PC-9 (cell line): ENCODE measurements around the gene CEACAM8. TPM values are rescaled to one million over a fixed set of nuclear protein-coding genes. Genes with fewer than 3 reads are reported as not detected.

Experiments used
- BruUV-seq: library from RNA; stranded (reverse); fragments of 400-500 nt; replicated peaks from 2 replicates; lab custom pipeline; 2021; lab: Mats Ljungman, UMichigan
- CTCF ChIA-PET: fragments of 300-600 bp; sonication (Branson Sonifier 250); formaldehyde crosslinking; loops from one replicate; lab custom pipeline; 2022; ENCODE audit warnings: antibody characterized with exemption; lab: Charles Lee
- POLR2A ChIA-PET: fragments of 300-600 bp; sonication (Branson Sonifier 250); formaldehyde crosslinking; loops from one replicate; lab custom pipeline; 2022; ENCODE audit warnings: antibody characterized with exemption; ENCODE audit not compliant: unreplicated experiment; lab: Charles Lee
- DNase-seq, 2 experiments: peaks; one replicate each; pipeline versions ENCODE4 v3.0.0 to v3.0.0-alpha.2; 2015 to 2022; ENCODE audit warnings: mixed read lengths in 1 of 2
- H2AFZ ChIP-seq: fragments of 200-600 bp; sonication (generic); 2 replicates; pipeline ENCODE4 v1.8.1; 2017; ENCODE audit warnings: antibody characterized with exemption
- H3F3A ChIP-seq: fragments of 200-600 bp; sonication (generic); 2 replicates; pipeline ENCODE4 v1.8.1; 2017; ENCODE audit warnings: antibody characterized with exemption, mild to moderate bottlenecking, low read depth; ENCODE audit not compliant: insufficient read depth
- H3K27ac ChIP-seq: fragments of 200-600 bp; sonication (generic); 2 replicates; pipeline ENCODE4 v1.6.1; 2016; ENCODE audit warnings: mixed run types
- H3K27me3 ChIP-seq: fragments of 200-600 bp; sonication (generic); 2 replicates; pipeline ENCODE4 v1.6.1; 2016; ENCODE audit warnings: low read depth, mixed run types; ENCODE audit not compliant: insufficient read depth
- H3K36me3 ChIP-seq: fragments of 200-600 bp; sonication (generic); 2 replicates; pipeline ENCODE4 v1.6.1; 2016; ENCODE audit warnings: low read depth, mixed run types
- H3K4me1 ChIP-seq: fragments of 200-600 bp; sonication (generic); replicated peaks from 2 replicates; pipeline ENCODE4 v1.6.1; 2016; ENCODE audit warnings: mixed run types; ENCODE audit not compliant: insufficient read depth
- H3K4me2 ChIP-seq: fragments of 200-600 bp; sonication (generic); 2 replicates; pipeline ENCODE4 v1.6.1; 2017; ENCODE audit warnings: mixed run types
- H3K4me3 ChIP-seq: fragments of 200-600 bp; sonication (generic); 2 replicates; pipeline ENCODE4 v1.6.1; 2016; ENCODE audit warnings: mixed run types
- H3K79me2 ChIP-seq: fragments of 200-600 bp; sonication (generic); 2 replicates; pipeline ENCODE4 v1.6.1; 2017; ENCODE audit warnings: low read depth, mixed run types
- H3K9me2 ChIP-seq: fragments of 200-600 bp; sonication (generic); 2 replicates; pipeline ENCODE4 v1.8.1; 2017; ENCODE audit warnings: mild to moderate bottlenecking; ENCODE audit not compliant: insufficient read depth
- H3K9me3 ChIP-seq: fragments of 200-600 bp; sonication (generic); 2 replicates; pipeline ENCODE4 v1.8.1; 2016; ENCODE audit warnings: low read depth; ENCODE audit not compliant: insufficient read depth
- H4K20me1 ChIP-seq: fragments of 200-600 bp; sonication (generic); 2 replicates; pipeline ENCODE4 v1.8.1; 2017; ENCODE audit not compliant: insufficient read depth
- CTCF ChIP-seq: fragments of 200-600 bp; sonication (generic); conservative IDR thresholded peaks from 2 replicates; pipeline ENCODE4 v1.6.1; 2017; ENCODE audit warnings: mixed run types, antibody characterized with exemption, mild to moderate bottlenecking, moderate library complexity
- EZH2 ChIP-seq: fragments of 200-600 bp; sonication (generic); IDR thresholded peaks from 2 replicates; pipeline ENCODE4 v1.8.0; 2017; ENCODE audit warnings: antibody characterized with exemption, low read depth
- intact Hi-C: fragments of 100-400 bp; cut with micrococcal nuclease; formaldehyde crosslinking; loops from one replicate; pipeline ENCODE4 v1.10.0; 2022; ENCODE audit not compliant: unreplicated experiment
- total RNA-seq: library from RNA; stranded (reverse); gene quantifications from 2 replicates; pipeline ENCODE4 v1.2.3, GENCODE V29; 2021

The CEACAM8 gene
- total RNA-seq, 1 experiment from 2014 or later = not detected

- ChIA-PET CTCF (no interaction called here), POLR2A (no interaction called here)
- Histone ChIP-seq H3K27ac (no peak overlapping the region), H3K9me3 (no peaks in the 10 kb centered on the region), H3K27me3 (no peaks in the 10 kb centered on the region), H2AFZ (no peak overlapping the region), H3K4me1 (no peaks in the 10 kb centered on the region), H4K20me1 (no peaks in the 10 kb centered on the region), H3K79me2 (no peaks in the 10 kb centered on the region), H3K4me2 (no peak overlapping the region), H3F3A (no peaks in the 10 kb centered on the region), H3K9me2 (no peaks in the 10 kb centered on the region), H3K4me3 (no peak overlapping the region), H3K36me3 (no peaks in the 10 kb centered on the region)
- no peak for DNase-seq
- TF ChIP-seq CTCF (no peak), EZH2 (no peak)
- intact Hi-C loops = no loop called here
- no TSS peak for BruUV-seq
Measured at GRCh38 chr19:42555801-42556200, 38.9 kb downstream of the CEACAM8 start.

GRCh38 chr19:42555317-42555716, 39.4 kb downstream of the CEACAM8 start:
- no peaks in the 10 kb centered on the region for H3K9me2 ChIP-seq
- H3K4me2 ChIP-seq = no peak overlapping the region
- no peak for DNase-seq
- no peak overlapping the region for H2AFZ ChIP-seq
- CTCF ChIA-PET = interaction anchor here (0.6 kb wide), 1 partner anchor 123 kb away, joined by 3 read pairs; no protein-coding TSS in a partner anchor
- H3K4me1 ChIP-seq = no peaks in the 10 kb centered on the region
- no peaks in the 10 kb centered on the region for H3K27me3 ChIP-seq
- no peaks in the 10 kb centered on the region for H4K20me1 ChIP-seq
- H3K9me3 ChIP-seq = no peaks in the 10 kb centered on the region
- H3F3A ChIP-seq = no peaks in the 10 kb centered on the region
- BruUV-seq = no TSS peak
- TF ChIP-seq CTCF (no peak), EZH2 (no peak)
- no peak overlapping the region for H3K27ac ChIP-seq
- no peaks in the 10 kb centered on the region for H3K36me3 ChIP-seq
- no peaks in the 10 kb centered on the region for H3K79me2 ChIP-seq
- intact Hi-C loops = no loop called here
- POLR2A ChIA-PET = no interaction called here
- H3K4me3 ChIP-seq = no peak overlapping the region

DNA sequence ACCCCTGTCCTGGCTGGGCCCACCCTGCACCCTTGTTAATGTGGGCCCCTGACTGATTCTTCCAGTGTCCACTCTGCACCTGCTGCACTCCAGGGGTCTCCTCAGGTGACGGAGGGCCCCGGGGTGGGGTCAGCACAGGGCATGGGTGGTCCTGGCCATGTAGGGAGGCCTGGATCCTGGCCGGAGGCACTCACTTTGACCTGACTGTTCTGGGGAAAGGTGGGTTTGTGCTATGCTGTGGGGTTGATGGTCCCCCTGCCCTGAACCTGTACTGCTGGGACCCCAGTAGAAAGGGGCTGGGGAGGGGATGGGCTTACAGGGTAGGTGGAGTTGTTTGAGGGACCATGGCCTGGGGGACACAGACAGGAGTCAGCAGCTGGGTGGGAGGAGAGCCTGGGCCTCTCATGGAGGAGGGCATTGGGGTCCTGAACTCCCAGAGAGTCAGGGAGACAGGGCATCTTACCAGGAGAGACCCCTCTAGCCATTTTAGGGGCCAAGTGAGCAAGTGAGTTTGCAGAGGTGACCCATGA, 40.6 kb downstream of the CEACAM8 start:
- Histone ChIP-seq H3K36me3 (no peaks in the 10 kb centered on the region), H2AFZ (no peak overlapping the region), H3K9me3 (no peaks in the 10 kb centered on the region), H3K79me2 (no peaks in the 10 kb centered on the region), H3K27me3 (no peaks in the 10 kb centered on the region), H3K9me2 (no peaks in the 10 kb centered on the region), H3K4me3 (no peak overlapping the region), H4K20me1 (no peaks in the 10 kb centered on the region), H3F3A (no peaks in the 10 kb centered on the region), H3K27ac (no peak overlapping the region), H3K4me2 (no peak overlapping the region), H3K4me1 (no peaks in the 10 kb centered on the region)
- no peak for DNase-seq
- CTCF ChIA-PET = no interaction called here
- no peak for TF ChIP-seq CTCF
- POLR2A ChIA-PET = no interaction called here
- intact Hi-C loops = no loop called here
- no TSS peak for BruUV-seq
